ENCODE results near the gene ACBD6.

ACBD6 gene

GRCh38 chr1:180244840-180245239, 257.5 kb downstream of the ACBD6 start:
- DNase-seq = no peak
- in situ Hi-C loops (cut with HindIII; ENCODE audit: low pct_ligation_motif_present, low pct_unique_long_range_greater_than_20kb, low sequenced_read_pairs) = no loop called here

DNA sequence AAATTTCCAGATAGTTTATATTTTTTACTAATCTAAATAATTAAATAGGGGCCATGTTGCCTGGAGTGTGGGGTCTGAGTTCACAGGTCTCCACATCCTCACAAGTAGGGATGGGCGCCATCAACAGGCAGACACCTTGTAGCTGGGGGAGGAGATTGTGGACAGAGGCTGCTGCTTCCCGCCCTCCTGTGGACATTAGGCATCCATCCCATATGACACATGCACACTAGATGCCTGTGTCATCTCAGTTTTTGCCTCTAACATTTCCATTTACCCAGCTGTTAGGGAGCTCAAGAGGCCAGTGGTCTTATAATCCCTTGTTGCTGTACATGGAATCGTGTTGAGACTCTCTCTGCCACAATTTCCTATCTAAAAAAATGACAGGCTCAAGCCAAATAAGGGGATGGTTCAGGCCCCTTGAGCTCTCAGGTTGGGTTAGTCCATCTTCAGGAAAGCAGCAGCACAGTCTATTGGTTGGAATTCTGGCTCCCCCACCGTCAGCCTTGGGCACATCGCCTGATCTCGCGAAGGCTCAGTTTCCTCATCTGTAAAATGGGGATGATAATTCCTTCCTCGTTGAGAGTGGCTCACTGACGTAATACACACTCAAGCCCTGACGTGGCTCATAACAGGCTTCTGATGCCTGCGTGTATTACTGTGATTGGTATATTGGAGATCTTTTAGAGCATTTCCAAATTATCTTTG, 258.7 kb downstream of the ACBD6 start:
- DNase-seq = no peak

DNA sequence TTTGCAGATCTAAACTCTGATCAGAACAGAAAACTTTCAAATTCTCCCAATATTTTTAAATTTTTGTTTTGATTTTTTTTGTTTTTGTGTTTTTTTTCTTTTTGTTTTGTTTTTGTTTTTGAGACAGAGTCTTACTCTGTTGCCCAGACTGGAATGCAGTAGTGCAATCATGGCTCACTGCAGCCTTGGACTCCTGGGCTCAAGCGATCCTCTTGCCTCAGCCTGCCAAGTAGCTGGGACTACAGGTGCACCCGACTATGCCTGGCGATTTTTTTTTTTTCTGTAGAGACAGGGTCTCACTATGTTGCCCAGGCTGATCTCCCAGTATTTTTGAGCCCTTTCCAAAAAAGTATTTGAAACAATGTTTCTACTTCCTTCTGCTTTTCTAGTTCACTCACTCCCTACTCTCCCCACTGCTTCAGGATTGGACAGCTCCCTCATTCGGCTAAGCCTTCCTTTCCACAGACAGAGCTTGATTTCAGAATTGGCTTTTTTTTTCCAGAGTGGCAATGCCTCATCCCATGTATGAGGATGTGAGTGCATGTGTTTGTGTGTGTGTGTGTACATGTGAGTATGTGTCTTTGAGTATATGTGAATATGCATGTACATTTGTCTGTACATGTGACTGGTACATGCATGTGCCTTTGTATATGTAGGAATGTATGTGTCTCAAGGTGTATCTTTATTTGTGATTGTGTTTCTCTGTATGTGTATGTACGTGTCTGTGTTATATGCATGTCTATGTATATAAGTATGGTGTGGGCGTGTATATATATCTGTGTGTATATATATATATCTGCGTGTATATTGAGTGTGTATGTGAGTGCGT, 260.4 kb downstream of the ACBD6 start:
- no peak for DNase-seq
- in situ Hi-C loops (cut with HindIII; ENCODE audit: low pct_ligation_motif_present, low pct_unique_long_range_greater_than_20kb, low sequenced_read_pairs) = no loop called here

More for the DNA sequence above, 258.7 kb downstream of the ACBD6 start:
- in situ Hi-C loops (cut with HindIII; ENCODE audit: low pct_ligation_motif_present, low pct_unique_long_range_greater_than_20kb, low sequenced_read_pairs) = no loop called here

DNA sequence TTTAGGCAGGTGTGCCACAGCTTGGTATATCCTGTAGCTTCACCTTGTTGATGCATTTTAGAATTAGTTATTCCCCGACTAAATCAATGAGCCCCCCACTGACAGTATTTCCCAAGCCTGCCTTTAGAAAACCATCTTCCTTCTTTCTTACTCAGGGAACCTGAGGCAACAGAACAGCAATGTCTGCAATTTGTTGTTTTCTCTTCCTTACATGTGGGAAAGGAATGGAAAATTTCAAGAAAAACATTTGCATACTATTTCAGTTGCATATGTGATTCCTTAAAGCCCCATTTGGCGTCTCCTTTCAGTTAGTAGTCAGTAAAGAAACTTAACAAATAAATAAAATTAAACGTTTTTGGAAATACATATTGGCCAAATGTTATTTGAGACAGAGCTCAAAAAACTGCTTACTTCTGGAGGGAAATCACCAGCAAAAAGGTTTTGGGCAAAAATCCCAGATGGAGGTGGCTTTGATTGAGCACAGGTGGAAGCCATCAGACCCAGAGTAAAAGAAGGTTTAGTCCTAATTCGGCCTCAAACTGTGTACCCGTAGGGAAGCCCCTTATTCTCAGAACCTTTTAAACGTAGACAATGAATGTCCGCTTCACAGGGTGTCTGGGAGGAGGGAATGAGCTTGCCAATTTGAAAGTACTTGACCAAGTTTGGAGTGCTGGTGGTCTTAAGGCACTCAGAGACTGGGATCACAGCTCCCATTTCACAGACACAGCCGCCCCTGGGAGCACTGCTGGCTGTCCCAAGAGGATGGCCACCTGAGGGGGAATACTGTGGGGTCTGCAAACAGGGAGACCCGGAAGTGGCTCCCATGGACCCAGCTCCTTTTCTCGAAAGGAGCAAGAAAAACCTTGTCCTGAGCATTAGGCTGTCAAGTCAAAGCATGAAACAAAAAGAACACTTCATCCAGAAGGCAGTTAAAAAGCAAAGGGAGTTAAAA, 263.0 kb downstream of the ACBD6 start:
- in situ Hi-C loops (cut with HindIII; ENCODE audit: low pct_ligation_motif_present, low pct_unique_long_range_greater_than_20kb, low sequenced_read_pairs) = no loop called here
- no peak for DNase-seq

DNA sequence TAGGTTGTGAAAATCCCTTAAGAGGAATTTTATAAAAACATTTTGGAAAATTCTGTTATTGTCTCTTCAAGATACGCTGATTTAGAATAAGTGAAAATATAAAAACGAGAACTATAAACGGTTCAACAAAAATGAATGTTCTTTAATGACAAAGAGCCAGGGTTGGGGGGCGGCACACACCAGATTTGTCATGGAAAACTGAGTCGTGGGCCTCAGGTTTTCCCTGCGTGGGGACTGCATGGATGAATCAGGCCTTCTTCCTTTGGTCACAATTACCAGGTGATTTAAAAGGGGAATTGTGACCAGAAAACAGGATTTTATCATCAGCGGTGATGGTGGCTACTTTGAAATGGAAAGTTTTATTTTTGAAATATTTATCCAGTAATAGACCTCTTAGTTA, 263.7 kb downstream of the ACBD6 start:
- in situ Hi-C loops (cut with HindIII; ENCODE audit: low pct_ligation_motif_present, low pct_unique_long_range_greater_than_20kb, low sequenced_read_pairs) = no loop called here
- DNase-seq = no peak
